HepG2 (cell line): Measurements from ENCODE around the gene IGF2. TPM values are rescaled to one million over a fixed set of nuclear protein-coding genes. Genes with fewer than 3 reads are reported as not detected.

Experiments used
- ATAC-seq: fragments of 200-7000 bp; cut with Tn5 transposase; 3 replicates; pipeline ENCODE4 v1.9.1; 2020; ENCODE audit warnings: mild to moderate bottlenecking, moderate library complexity
- BruUV-seq: library from RNA; stranded (reverse); fragments of 400-500 nt; replicated peaks from 2 replicates; lab custom pipeline; 2021; lab: Mats Ljungman, UMichigan
- CTCF ChIA-PET: fragments of 300-600 bp; formaldehyde crosslinking; extraction: SDS; loops from one replicate; lab custom pipeline; 2021; ENCODE audit warnings: low total read pairs, inconsistent platforms, low intra/inter-chr PET ratio; lab: Yijun Ruan, JAX
- POLR2A ChIA-PET: fragments of 350-600 bp; sonication (Branson Sonifier 250); formaldehyde crosslinking; loops from one replicate; lab custom pipeline; 2020; ENCODE audit warnings: antibody characterized with exemption, inconsistent platforms; lab: Yijun Ruan, JAX
- DNase-seq: peaks from one replicate; pipeline ENCODE4 v3.0.0-alpha.2; 2015; ENCODE audit warnings: low spot score
- FAIRE-seq: peaks from 3 replicates; lab custom pipeline; 2011; peaks lifted over from hg19 to GRCh38; lab: Jason Lieb, UNC
- H2AFZ ChIP-seq: one replicate; pipeline ENCODE4 v1.6.1; 2011; ENCODE audit warnings: low read length, inconsistent platforms
- H3K27ac ChIP-seq: fragments of 300-600 bp; 3 replicates; pipeline ENCODE4 v1.8.0; 2011; ENCODE audit warnings: mixed run types, mild to moderate bottlenecking, mixed read lengths, low read length, inconsistent platforms; ENCODE audit not compliant: insufficient read depth; ENCODE audit errors: extremely low read length
- H3K27me3 ChIP-seq, 2 experiments: fragments of 200-600 bp in 1 of 2; 2 replicates in 1 of 2; 3 replicates in 1 of 2; pipeline versions ENCODE4 v1.6.0 to v1.8.0; 2011; ENCODE audit warnings: low read length in 2 of 2, mild to moderate bottlenecking in 2 of 2, moderate library complexity in 2 of 2, inconsistent platforms in 1 of 2; ENCODE audit not compliant: insufficient read depth in 2 of 2, control insufficient read depth in 1 of 2
- H3K36me3 ChIP-seq, 2 experiments: fragments of 200-600 bp in 1 of 2; replicated peaks in 1 of 2; 2 replicates in 1 of 2; 3 replicates in 1 of 2; pipeline versions ENCODE4 v1.5.1 to v1.8.0; 2011; ENCODE audit warnings: low read length in 2 of 2, inconsistent platforms in 1 of 2; ENCODE audit not compliant: insufficient read depth in 2 of 2, control insufficient read depth in 1 of 2
- H3K4me1 ChIP-seq: 2 replicates; pipeline ENCODE4 v1.5.1; 2012; ENCODE audit warnings: low read length, inconsistent platforms; ENCODE audit not compliant: insufficient read depth
- H3K4me2 ChIP-seq: 2 replicates; pipeline ENCODE4 v1.6.0; 2011; ENCODE audit warnings: low read depth, low read length, inconsistent platforms
- H3K4me3 ChIP-seq, 3 experiments: fragments of 200-600 bp in 1 of 3; sonication (generic), shearing (Covaris generic) in 1 of 3; replicated peaks in 1 of 3; 2 replicates each; pipeline ENCODE4 v1.5.1; 2011 to 2016; ENCODE audit warnings: low read length in 3 of 3, inconsistent platforms in 2 of 3, low read depth in 2 of 3, mild to moderate bottlenecking in 2 of 3, control low read depth in 1 of 3, mixed read lengths in 1 of 3; ENCODE audit not compliant: insufficient read depth in 1 of 3
- H3K79me2 ChIP-seq: one replicate; pipeline ENCODE4 v1.6.1; 2011; ENCODE audit warnings: low read length, inconsistent platforms; ENCODE audit not compliant: insufficient read depth
- H3K9ac ChIP-seq: 2 replicates; pipeline ENCODE4 v1.6.0; 2011; ENCODE audit warnings: mild to moderate bottlenecking, low read depth, low read length, inconsistent platforms; ENCODE audit not compliant: insufficient read depth
- H3K9me3 ChIP-seq: 2 replicates; pipeline ENCODE4 v1.5.1; 2012; ENCODE audit warnings: mild to moderate bottlenecking, low read length
- H4K20me1 ChIP-seq: 2 replicates; pipeline ENCODE4 v1.6.0; 2011; ENCODE audit warnings: inconsistent platforms, mild to moderate bottlenecking, low read length, moderate library complexity; ENCODE audit not compliant: insufficient read depth
- AKAP8 ChIP-seq: sonication (generic); formaldehyde crosslinking; IDR thresholded peaks from 2 replicates; pipeline ENCODE4 v1.5.1; 2020; ENCODE audit warnings: mild to moderate bottlenecking, missing genetic modification reagents
- FIP1L1 ChIP-seq: fragments of 200-400 bp; formaldehyde crosslinking; IDR thresholded peaks from 2 replicates; pipeline ENCODE4 v1.6.1; 2018; ENCODE audit warnings: low read depth, mild to moderate bottlenecking, low read length, moderate library complexity, borderline replicate concordance; ENCODE audit not compliant: insufficient read depth
- HES4 ChIP-seq: sonication (generic); formaldehyde crosslinking; IDR thresholded peaks from 2 replicates; pipeline ENCODE4 v1.9.0; 2021; ENCODE audit warnings: mild to moderate bottlenecking, missing genetic modification reagents, borderline replicate concordance
- JDP2 ChIP-seq: sonication (generic); formaldehyde crosslinking; IDR thresholded peaks from 2 replicates; pipeline ENCODE4 v1.8.1; 2022; ENCODE audit warnings: missing genetic modification reagents, borderline replicate concordance
- MEIS2 ChIP-seq: sonication (generic); formaldehyde crosslinking; IDR thresholded peaks from 2 replicates; pipeline ENCODE4 v1.9.0; 2021; ENCODE audit warnings: mild to moderate bottlenecking, missing genetic modification reagents
- PHF5A ChIP-seq: IDR thresholded peaks from one replicate; pipeline ENCODE4 v1.6.1; 2018; ENCODE audit warnings: low read depth, missing genetic modification reagents; ENCODE audit not compliant: unreplicated experiment
- SIN3A ChIP-seq: IDR thresholded peaks from 2 replicates; pipeline ENCODE4 v1.6.1; 2011; ENCODE audit warnings: low read depth, mild to moderate bottlenecking, control low read depth, low read length, borderline replicate concordance
- THRA ChIP-seq: sonication (generic); formaldehyde crosslinking; IDR thresholded peaks from 2 replicates; pipeline ENCODE4 v1.4.0; 2020; ENCODE audit warnings: missing genetic modification reagents, borderline replicate concordance
- TOE1 ChIP-seq: sonication (generic); formaldehyde crosslinking; IDR thresholded peaks from 2 replicates; pipeline ENCODE4 v1.4.0; 2020; ENCODE audit warnings: mild to moderate bottlenecking, missing genetic modification reagents
- TRIM24 ChIP-seq: sonication (generic); formaldehyde crosslinking; IDR thresholded peaks from 2 replicates; pipeline ENCODE4 v1.8.0; 2022; ENCODE audit warnings: mild to moderate bottlenecking, missing genetic modification reagents
- ZBTB34 ChIP-seq: sonication (generic); formaldehyde crosslinking; IDR thresholded peaks from 2 replicates; pipeline ENCODE4 v1.8.0; 2022; ENCODE audit warnings: mild to moderate bottlenecking, missing genetic modification reagents
- ZBTB8A ChIP-seq: sonication (generic); formaldehyde crosslinking; IDR thresholded peaks from 2 replicates; pipeline ENCODE4 v1.4.0; 2020; ENCODE audit warnings: mild to moderate bottlenecking, low read depth, missing genetic modification reagents, borderline replicate concordance
- ZNF17 ChIP-seq: sonication (generic); formaldehyde crosslinking; IDR thresholded peaks from 2 replicates; pipeline ENCODE4 v1.5.0; 2020; ENCODE audit warnings: mild to moderate bottlenecking, missing genetic modification reagents
- ZNF558 ChIP-seq: sonication (generic); formaldehyde crosslinking; IDR thresholded peaks from 2 replicates; pipeline ENCODE4 v1.9.0; 2022; ENCODE audit warnings: mild to moderate bottlenecking, missing genetic modification reagents, borderline replicate concordance
- ZNF562 ChIP-seq: sonication (generic); formaldehyde crosslinking; IDR thresholded peaks from 2 replicates; pipeline ENCODE4 v1.8.0; 2022; ENCODE audit warnings: missing genetic modification reagents, borderline replicate concordance
- ZNF577 ChIP-seq: sonication (generic); formaldehyde crosslinking; IDR thresholded peaks from 2 replicates; pipeline ENCODE4 v1.4.0; 2020; ENCODE audit warnings: mild to moderate bottlenecking, low read depth, missing genetic modification reagents, borderline replicate concordance
- ZNF615 ChIP-seq: sonication (generic); formaldehyde crosslinking; IDR thresholded peaks from 2 replicates; pipeline ENCODE4 v1.5.0; 2020; ENCODE audit warnings: mild to moderate bottlenecking, missing genetic modification reagents, borderline replicate concordance
- ZNF672 ChIP-seq: sonication (generic); formaldehyde crosslinking; IDR thresholded peaks from 2 replicates; pipeline ENCODE4 v1.8.1; 2022; ENCODE audit warnings: missing genetic modification reagents
- ZNF790 ChIP-seq: sonication (generic); formaldehyde crosslinking; IDR thresholded peaks from 2 replicates; pipeline ENCODE4 v1.8.0; 2022; ENCODE audit warnings: missing genetic modification reagents, mild to moderate bottlenecking, borderline replicate concordance
- ZNF850 ChIP-seq: sonication (generic); formaldehyde crosslinking; conservative IDR thresholded peaks from 2 replicates; pipeline ENCODE4 v1.9.0; 2021; ENCODE audit warnings: mild to moderate bottlenecking, missing genetic modification reagents
- ZNF891 ChIP-seq: sonication (generic); formaldehyde crosslinking; IDR thresholded peaks from 2 replicates; pipeline ENCODE4 v1.5.0; 2020; ENCODE audit warnings: mild to moderate bottlenecking, missing genetic modification reagents
- WGBS: methylation state at CpG from one replicate; pipeline ENCODE4 v1.1.6; 2017; ENCODE audit warnings: low lambda C conversion rate; 5-methylcytosine and 5-hydroxymethylcytosine counted together
- in situ Hi-C: cut with HindIII; loops from 2 replicates; pipeline ENCODE4 v1.10.0; 2017; ENCODE audit warnings: low pct_unique_long_range_greater_than_20kb; ENCODE audit not compliant: extremely low pct_ligation_motif_present
- intact Hi-C: fragments of 100-400 bp; cut with micrococcal nuclease; formaldehyde crosslinking; loops from one replicate; pipeline ENCODE4 v1.10.0; 2022; ENCODE audit not compliant: unreplicated experiment
- polyA plus RNA-seq, 8 experiments: library from polyadenylated mRNA; depleted of rRNA in 3 of 8; stranded (reverse) in 7 of 8; unstranded in 1 of 8; fragments of >200 nt; fragmentation: Illumina TruSeq in 4 of 8; extraction: Trizol in 4 of 8; gene quantifications; 2 replicates each; pipeline versions ENCODE4 v1.2.1 to v1.2.3, GENCODE V29; 2011 to 2016; ENCODE audit warnings: low read depth in 4 of 8, missing spikeins in 1 of 8, mixed read lengths in 1 of 8; ENCODE audit not compliant: insufficient read depth in 1 of 8
- total RNA-seq, 5 experiments: library from RNA; depleted of rRNA; stranded (reverse); fragments of >200 nt; fragmentation: Illumina TruSeq; extraction: Trizol; gene quantifications; 2 replicates each; pipeline ENCODE4 v1.2.3, GENCODE V29; 2016; ENCODE audit warnings: low read depth in 1 of 5

The IGF2 gene
- total and polyA plus RNA-seq, 2 of the 13 experiments (the other 11 are each of a cell fraction or from before 2014, with no cell fraction given) = 79.1 to 254 TPM

GRCh38 chr11:2138431-2139122 lies 612 bp downstream of the IGF2 start:
- in situ Hi-C loops = no loop called here
- Histone ChIP-seq H3K27ac (peak overlapping the region; percentile 80), H3K4me3 (peak overlapping the region; percentile 72 to 84 (median 80)), H2AFZ (no peak overlapping the region), H3K36me3 (peaks cover 10 to 22% of the 10 kb centered on the region in 2 experiments; a peak in 4 of 5 replicates), H3K4me2 (peak overlapping the region; percentile 75), H3K4me1 (peaks cover 56% of the 10 kb centered on the region), H3K9ac (peak overlapping the region; percentile 72), H3K9me3 (no peaks in the 10 kb centered on the region), H3K27me3 (peaks cover 0 to 36% of the 10 kb centered on the region in 2 experiments; a peak in 4 of 5 replicates), H4K20me1 (peaks cover 46% of the 10 kb centered on the region), H3K79me2 (peaks cover 17% of the 10 kb centered on the region)
- DNase-seq = no peak
- intact Hi-C loops = no loop called here
- BruUV-seq = TSS peak; percentile 87
- FAIRE-seq = no peak
- no peak for ATAC-seq
- POLR2A ChIA-PET = interaction anchor here (1.0 to 6.5 kb wide), 9 partner anchors 10 to 456 kb away, joined by 3 to 108 read pairs (median 6); partner anchors contain the start of gene MRPL23
- 2% methylated on average over 44 of the region's 68 CpGs for WGBS
- CTCF ChIA-PET = interaction anchor here (0.6 to 1.7 kb wide), 3 partner anchors 13 to 986 kb away, joined by 3 read pairs; no protein-coding TSS in a partner anchor
- TF ChIP-seq ZNF790 (CRISPR knock-in tag) (peak; percentile 22; the same call in 1 of the 2 replicates), ZNF17 (CRISPR knock-in tag) (no peak), ZBTB34 (CRISPR knock-in tag) (no peak), ZNF558 (CRISPR knock-in tag) (peak; percentile 45; the same call in 1 of the 2 replicates), THRA (CRISPR knock-in tag) (no peak), ZNF562 (CRISPR knock-in tag) (no peak), MEIS2 (CRISPR knock-in tag) (no peak), ZNF672 (CRISPR knock-in tag) (no peak), FIP1L1 (no peak), AKAP8 (CRISPR knock-in tag) (peak; percentile 69; the same call in 1 of the 2 replicates), TRIM24 (no peak), HES4 (no peak), JDP2 (CRISPR knock-in tag) (no peak), TOE1 (CRISPR knock-in tag) (no peak), ZNF850 (CRISPR knock-in tag) (no peak; the same call in 1 of the 2 replicates), ZNF891 (CRISPR knock-in tag) (no peak), SIN3A (no peak), ZBTB8A (CRISPR knock-in tag) (no peak), ZNF615 (CRISPR knock-in tag) (no peak), ZNF577 (CRISPR knock-in tag) (no peak), PHF5A (no peak)
